Measurements from ENCODE around the gene HHIPL2.

DNA sequence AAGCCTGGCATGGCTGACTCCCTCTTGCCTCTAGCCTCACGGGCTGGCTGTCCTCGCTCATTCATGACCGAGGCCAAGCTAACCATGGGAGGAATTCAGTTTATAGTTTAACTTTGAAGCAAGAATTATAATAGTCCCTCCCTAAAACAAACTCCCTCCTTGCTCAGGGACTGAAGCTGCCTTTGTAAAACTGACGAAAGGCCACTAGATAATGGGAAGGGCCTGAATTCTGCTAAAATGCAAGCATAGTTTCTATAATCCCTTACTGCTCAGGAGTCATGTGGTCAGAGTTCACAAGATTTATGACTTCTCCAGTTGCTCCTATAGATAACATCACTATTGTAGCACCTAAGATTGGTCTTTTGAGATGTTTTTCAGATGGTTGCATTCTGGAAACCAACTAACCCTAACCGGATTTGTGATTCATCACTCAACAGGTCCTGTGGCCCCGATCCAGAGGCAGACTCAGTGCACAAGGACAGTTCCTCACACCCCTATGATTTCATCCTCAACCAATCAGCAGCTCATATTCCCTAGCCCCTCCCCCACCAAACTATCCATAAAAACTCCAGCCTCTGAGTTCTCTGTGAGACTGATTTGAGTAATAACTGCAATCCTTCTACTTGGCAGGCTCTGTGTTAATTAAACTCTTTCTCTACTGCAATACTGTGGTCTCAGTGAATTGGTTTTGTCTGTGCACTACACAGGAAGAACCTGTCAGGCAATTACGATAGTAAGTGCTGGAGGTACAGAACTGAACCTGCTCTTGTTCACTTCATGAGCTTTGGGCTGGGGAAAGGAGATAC lies 26.4 kb downstream of the HHIPL2 start:
- TF ChIP-seq CTCF (IDR thresholded peaks at IDR 0.05) (no peak), POLR2AphosphoS5 (IDR thresholded peaks at IDR 0.05) (no peak), POLR2A (IDR thresholded peaks at IDR 0.05) (no peak)
